LNCAP (cell line): ENCODE measurements around the gene CARD8.

ENCODE experiments used
- TF ChIP-seq, protein P1 (sequence below): fragments of 450-650 bp; IDR thresholded peaks from 2 replicates; pipeline ENCODE4 v1.5.1; 2017; ENCODE audit warnings: mild to moderate bottlenecking

The CARD8 gene

GRCh38 chr19:48283908-48284307 is 28.2 kb upstream of the CARD8 start:
- TF ChIP-seq, protein P1, sequence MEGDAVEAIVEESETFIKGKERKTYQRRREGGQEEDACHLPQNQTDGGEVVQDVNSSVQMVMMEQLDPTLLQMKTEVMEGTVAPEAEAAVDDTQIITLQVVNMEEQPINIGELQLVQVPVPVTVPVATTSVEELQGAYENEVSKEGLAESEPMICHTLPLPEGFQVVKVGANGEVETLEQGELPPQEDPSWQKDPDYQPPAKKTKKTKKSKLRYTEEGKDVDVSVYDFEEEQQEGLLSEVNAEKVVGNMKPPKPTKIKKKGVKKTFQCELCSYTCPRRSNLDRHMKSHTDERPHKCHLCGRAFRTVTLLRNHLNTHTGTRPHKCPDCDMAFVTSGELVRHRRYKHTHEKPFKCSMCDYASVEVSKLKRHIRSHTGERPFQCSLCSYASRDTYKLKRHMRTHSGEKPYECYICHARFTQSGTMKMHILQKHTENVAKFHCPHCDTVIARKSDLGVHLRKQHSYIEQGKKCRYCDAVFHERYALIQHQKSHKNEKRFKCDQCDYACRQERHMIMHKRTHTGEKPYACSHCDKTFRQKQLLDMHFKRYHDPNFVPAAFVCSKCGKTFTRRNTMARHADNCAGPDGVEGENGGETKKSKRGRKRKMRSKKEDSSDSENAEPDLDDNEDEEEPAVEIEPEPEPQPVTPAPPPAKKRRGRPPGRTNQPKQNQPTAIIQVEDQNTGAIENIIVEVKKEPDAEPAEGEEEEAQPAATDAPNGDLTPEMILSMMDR = no peak

DNA sequence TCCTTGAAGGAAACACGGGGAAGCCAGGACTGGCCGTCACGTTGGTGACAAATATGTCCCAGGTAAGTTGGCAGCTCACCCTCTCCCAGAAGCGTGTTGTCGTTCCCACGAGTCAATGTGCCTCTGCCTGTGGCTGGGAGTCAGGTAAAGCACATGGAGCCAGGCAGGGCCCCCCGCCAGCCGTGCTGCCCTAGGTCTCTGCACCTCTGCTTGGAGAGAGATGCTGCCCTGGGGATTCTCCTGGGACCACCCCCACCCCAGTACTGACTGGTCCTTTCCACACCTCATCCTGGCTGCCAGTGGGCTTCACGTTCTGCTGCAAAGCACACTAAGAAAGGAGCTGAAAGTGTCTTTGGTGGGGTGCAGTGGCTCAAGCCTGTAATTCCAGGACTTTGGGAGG is 24.0 kb upstream of the CARD8 start:
- TF ChIP-seq, protein P1 = no peak

DNA sequence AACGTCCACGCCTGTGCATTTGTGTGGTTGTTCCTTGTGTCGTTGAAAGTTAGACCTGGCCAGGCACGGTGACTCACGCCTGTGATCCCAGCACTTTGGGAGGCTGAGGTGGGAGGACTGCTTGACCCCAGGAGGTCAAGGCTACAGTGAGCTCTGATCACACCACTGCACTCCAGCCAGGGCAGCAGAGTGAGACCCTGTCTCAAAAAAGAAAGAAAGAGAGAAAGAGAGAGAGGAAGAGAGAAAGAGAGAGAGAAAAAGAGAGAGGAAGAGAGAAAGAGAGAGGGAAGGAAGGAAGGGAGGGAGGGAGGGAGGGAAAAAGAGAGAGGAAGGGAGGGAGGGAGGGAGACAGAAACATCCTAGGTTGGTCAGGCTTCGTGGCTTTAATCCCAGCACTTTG is 19.2 kb upstream of the CARD8 start:
- TF ChIP-seq, protein P1 = no peak

GRCh38 chr19:48274173-48274572 is 18.5 kb upstream of the CARD8 start:
- TF ChIP-seq, protein P1 = no peak

DNA sequence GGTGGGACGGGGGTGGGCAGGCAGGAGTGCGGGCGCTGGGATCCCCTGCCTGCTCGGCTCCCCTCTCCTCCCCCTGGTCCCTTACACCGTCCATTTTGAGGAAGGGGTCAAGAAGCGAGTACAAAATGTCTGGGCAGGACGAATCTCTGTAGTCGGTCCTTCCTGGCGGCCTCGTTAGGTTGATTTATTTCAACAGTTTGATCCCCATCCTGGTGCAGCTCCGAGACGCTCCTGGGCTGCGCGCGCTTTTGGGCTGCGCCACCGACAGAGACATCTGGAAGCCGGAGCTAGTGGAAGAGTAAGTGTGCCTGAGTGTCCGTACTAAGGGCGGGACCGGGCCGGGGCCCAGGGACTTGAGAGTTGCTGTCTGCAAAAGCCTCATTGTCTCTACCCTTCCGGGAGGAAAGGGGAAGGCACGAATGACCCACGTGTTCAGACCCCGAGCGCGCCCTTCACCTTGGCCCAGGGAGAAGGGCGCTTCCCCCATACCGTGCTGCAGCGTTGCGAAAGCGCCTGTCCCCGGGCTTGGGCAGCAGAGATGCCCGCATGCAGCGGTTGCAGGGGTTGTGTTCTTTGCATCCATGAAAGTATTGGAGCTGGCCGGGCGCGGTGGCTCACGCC is 15.9 kb upstream of the CARD8 start:
- TF ChIP-seq, protein P1 = no peak

DNA sequence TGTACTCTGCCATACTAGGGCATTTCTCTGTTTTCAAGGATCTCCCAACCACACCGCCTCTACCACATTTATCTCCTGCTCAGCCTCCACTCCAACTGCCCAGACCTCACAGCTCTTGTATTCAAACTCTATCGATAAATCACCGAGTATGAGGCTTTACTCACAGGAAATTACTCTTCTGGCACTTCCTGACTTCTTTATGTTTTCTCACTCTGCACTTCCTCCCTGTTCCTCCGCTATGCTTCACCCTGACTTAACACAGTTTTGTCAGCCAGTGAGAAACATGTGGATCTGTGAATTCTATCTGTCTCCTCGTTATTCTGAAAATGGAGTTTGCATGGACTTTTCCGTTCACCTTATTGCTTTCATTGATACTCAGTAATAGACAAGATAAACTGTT is 2.6 kb upstream of the CARD8 start:
- TF ChIP-seq, protein P1 = no peak

DNA sequence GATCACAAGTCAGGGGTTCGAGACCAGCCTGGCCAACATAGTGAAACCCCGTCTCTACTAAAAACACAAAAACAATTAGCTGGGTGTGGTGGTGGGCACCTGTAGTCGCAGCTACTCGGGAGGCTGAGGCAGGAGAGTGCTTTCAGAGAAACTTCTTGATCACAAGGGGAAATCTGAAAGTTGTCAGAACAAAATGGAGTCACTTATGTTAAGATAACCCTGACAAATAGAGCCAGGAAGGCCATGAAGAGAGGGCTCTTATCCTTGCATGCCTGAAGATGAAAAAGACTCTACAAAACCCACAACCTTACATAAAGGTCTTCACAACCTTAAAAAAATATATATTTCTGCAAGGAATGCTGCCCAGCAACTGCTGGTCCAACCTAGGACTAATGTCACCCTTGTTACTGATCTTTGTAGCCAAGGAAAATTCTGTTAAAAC is 1.2 kb downstream of the CARD8 start:
- TF ChIP-seq, protein P1 = no peak

DNA sequence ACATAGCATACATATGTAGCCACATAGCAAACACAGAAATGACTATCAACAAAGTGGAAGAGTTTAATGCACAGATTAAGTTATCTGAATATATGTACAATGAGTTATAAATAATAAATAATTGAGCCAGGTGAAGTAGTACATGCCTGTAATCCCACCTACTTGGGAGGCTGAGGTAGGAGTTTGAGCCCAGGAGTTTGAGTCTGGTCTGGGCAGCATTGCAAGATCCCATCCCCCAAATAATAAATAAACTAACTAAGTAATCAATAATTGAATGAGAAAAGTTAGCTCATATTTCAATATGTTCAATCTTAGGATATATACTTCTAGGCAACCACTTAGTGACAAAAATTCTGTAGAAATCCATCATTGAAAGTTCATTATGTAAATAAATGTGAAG is 1.7 kb downstream of the CARD8 start:
- TF ChIP-seq, protein P1 = no peak
